ENCODE results near the gene GTPBP1. TPM values are rescaled to one million over a fixed set of nuclear protein-coding genes. Genes with fewer than 3 reads are reported as not detected.

GTPBP1 gene
- total RNA-seq, 2 experiments from 2014 or later = 98.9 to 107 TPM

DNA sequence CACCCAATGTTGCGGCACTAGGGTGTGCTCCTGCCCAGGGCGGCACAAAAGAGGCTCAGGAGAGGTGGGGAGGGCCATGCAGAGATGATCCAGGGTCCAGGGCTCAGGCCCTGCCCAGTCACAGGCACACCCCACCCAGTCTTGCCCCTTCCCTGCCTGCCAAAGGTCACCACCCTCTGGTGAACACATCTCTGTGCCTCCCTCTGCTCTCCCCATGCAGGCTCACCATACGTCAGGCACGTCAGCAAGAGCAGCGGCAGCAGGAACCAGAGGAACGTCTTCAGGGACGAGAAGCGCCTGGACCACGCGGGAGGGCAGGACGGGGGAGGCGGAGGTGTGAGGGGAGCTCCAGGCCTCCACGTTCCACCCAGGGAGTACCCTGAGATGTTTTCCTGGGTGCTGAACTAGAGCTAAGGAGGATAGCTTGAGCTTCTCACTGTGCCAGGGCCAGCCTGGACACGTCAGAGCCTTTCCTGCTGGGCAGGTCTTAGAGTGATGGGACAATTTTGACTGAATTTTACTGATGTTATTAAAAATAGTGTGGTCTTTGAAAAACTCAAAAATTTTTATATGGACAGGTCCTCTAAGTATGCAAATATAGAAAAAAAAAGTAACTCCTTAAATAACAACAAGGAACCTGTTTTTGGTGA is 42.9 kb downstream of the GTPBP1 start:
- Mint-ChIP-seq H3K4me1 (ENCODE audit: low read depth) (peaks cover 39% of the 10 kb centered on the region), H3K27me3 (ENCODE audit: low read depth) (no peaks in the 10 kb centered on the region), H3K4me3 (no peak overlapping the region), H3K9me3 (no peaks in the 10 kb centered on the region), H3K27ac (peak overlapping the region; percentile 82), H3K36me3 (ENCODE audit: low read depth) (peaks cover 56% of the 10 kb centered on the region)
- intact Hi-C loops (cut with micrococcal nuclease) = no loop called here
- DNase-seq = no peak
- CTCF ChIA-PET = interaction anchor here (1.2 to 3.6 kb wide), 3 partner anchors 17 to 24 kb away, joined by 4 to 9 read pairs (median 6); no protein-coding TSS in a partner anchor

DNA sequence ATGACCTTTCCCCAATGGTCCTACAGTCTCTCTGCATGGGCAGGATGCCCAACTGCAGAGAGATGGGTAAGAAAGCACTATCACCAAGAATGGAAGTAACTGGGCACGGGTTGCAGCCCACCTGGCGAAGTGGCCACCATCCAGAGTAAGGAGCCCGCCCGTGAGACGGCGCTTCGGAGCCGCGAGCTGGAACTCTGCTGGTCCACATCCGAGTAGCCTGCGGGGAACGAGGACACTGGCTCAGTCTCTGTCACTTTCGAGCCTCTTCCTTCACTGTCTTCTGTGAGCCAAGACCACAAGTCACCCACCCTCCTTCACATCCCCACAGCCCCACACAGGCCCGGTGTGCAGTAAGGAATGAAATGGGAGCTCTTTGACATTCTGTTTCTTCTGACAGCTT is 44.4 kb downstream of the GTPBP1 start:
- H3K27me3 Mint-ChIP-seq (ENCODE audit: low read depth) = no peaks in the 10 kb centered on the region
- peak overlapping the region; percentile 7 for H3K27ac Mint-ChIP-seq
- no peak for DNase-seq
- H3K9me3 Mint-ChIP-seq = no peaks in the 10 kb centered on the region
- CTCF ChIA-PET = no interaction called here
- intact Hi-C loops (cut with micrococcal nuclease) = loop anchor here (10.0 kb wide), 1 partner anchor 545 kb away; the partner anchor contains the start of gene MAFF
- H3K4me1 Mint-ChIP-seq (ENCODE audit: low read depth) = peaks cover 42% of the 10 kb centered on the region
- H3K4me3 Mint-ChIP-seq = no peak overlapping the region
- peaks cover 46% of the 10 kb centered on the region for H3K36me3 Mint-ChIP-seq (ENCODE audit: low read depth)

DNA sequence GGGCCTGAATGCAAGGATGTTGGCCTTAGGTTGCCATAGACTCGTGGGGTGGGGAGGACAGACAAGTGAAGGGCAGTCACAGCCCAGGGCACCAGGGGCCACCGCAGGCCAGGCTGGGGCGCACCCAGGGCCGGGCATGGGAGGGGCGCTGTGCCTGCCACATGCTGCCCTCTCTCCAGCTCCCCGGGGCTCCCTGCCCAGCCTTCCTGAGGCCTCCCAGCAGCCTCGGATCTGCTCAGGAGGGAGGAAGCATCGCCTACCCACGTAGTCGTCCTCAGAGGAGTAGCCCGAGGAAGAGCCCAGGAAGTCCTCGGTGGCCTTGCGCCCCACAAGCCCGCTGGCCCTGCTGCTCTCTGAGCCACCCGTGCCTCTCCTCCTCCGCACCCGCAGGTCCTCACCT is 44.9 kb downstream of the GTPBP1 start:
- DNase-seq = no peak
- Mint-ChIP-seq H3K9me3 (no peaks in the 10 kb centered on the region), H3K4me1 (ENCODE audit: low read depth) (peaks cover 42% of the 10 kb centered on the region), H3K4me3 (no peak overlapping the region), H3K27ac (peak overlapping the region; percentile 98), H3K27me3 (ENCODE audit: low read depth) (no peaks in the 10 kb centered on the region), H3K36me3 (ENCODE audit: low read depth) (peaks cover 42% of the 10 kb centered on the region)
- intact Hi-C loops (cut with micrococcal nuclease) = loop anchor here (10.0 kb wide), 1 partner anchor 546 kb away; the partner anchor contains the start of gene MAFF
- CTCF ChIA-PET = interaction anchor here (1.4 kb wide), 1 partner anchor 18 kb away, joined by 5 read pairs; no protein-coding TSS in a partner anchor

DNA sequence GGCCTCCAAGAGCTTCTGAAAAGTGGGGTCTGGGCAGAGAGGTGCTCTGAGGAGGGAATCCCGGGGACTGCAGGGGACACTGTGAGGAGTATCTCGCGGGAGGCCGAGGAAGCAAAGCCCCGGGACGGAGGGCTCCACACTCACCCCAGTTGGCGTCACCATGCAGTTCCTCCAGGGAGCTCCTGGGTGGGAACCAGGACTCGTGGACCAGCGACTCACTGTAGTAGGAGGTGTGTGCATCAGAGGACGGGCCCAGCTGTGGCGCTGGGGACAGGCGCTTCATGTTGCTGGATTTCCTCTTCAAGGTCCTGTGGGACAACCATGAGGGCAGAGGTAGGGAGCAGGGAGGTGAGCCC is 45.3 kb downstream of the GTPBP1 start:
- Mint-ChIP-seq H3K9me3 (no peaks in the 10 kb centered on the region), H3K4me1 (ENCODE audit: low read depth) (peaks cover 42% of the 10 kb centered on the region), H3K4me3 (peak overlapping the region; percentile 80), H3K27me3 (ENCODE audit: low read depth) (no peaks in the 10 kb centered on the region), H3K36me3 (ENCODE audit: low read depth) (peaks cover 39% of the 10 kb centered on the region), H3K27ac (peak overlapping the region; percentile 98)
- DNase-seq = no peak
- CTCF ChIA-PET = interaction anchor here (1.3 to 1.4 kb wide), 3 partner anchors 17 to 26 kb away, joined by 3 to 7 read pairs (median 5); no protein-coding TSS in a partner anchor
- intact Hi-C loops (cut with micrococcal nuclease) = loop anchor here (10.0 kb wide), 1 partner anchor 546 kb away; the partner anchor contains the start of gene MAFF

DNA sequence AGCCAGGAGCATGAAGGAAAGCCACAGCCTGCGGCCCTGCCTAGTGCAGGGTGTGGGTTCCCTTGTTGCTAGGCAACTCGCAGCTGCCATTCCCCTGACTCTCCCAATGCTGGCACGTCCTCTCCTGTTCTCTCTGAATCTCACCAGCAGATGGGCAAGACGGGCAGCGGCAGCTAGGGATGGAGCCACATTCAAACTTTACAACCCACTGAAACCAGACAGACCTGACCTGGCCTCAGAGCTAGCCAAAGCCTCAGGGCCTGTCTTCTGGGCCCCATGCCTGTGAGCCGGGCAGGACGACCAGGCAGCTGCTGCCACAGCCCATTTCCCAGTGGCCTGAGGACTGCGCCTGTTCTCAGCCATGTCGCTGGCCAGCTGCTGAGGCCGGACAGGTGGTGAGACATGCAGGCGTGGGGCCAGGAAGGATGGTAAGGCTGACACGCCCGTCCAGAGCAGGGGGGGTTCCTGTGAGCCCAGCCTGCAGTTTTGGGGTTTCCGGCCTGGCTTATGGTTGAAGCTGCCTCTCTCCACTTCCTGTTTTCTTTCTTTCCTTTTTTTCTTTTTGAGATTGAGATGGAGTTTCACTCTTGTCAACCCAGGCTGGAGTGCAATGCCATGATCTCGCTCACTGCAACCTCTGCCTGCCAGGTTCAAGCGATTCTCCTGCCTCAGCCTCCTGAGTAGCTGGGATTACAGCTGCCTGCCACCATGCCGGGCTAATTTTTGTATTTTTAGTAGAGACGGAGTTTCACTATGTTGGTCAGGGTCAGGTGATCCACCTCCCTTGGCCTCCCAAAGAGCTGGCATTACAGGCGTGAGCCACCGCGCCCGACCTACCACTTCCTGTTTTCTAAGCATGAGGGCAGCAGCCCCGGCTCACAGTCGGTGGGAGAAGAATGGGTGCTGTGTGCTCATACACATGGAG is 45.9 kb downstream of the GTPBP1 start:
- CTCF ChIA-PET = interaction anchor here (0.7 to 1.5 kb wide), 6 partner anchors 14 to 118 kb away, joined by 3 to 9 read pairs (median 4); no protein-coding TSS in a partner anchor
- Mint-ChIP-seq H3K9me3 (no peaks in the 10 kb centered on the region), H3K36me3 (ENCODE audit: low read depth) (peaks cover 39% of the 10 kb centered on the region), H3K4me3 (peak overlapping the region; percentile 80), H3K27ac (peak overlapping the region; percentile 98), H3K4me1 (ENCODE audit: low read depth) (peaks cover 45% of the 10 kb centered on the region), H3K27me3 (ENCODE audit: low read depth) (no peaks in the 10 kb centered on the region)
- intact Hi-C loops (cut with micrococcal nuclease) = loop anchor here (10.0 kb wide), 1 partner anchor 547 kb away; the partner anchor contains the start of gene MAFF
- peak; percentile 81 for DNase-seq

DNA sequence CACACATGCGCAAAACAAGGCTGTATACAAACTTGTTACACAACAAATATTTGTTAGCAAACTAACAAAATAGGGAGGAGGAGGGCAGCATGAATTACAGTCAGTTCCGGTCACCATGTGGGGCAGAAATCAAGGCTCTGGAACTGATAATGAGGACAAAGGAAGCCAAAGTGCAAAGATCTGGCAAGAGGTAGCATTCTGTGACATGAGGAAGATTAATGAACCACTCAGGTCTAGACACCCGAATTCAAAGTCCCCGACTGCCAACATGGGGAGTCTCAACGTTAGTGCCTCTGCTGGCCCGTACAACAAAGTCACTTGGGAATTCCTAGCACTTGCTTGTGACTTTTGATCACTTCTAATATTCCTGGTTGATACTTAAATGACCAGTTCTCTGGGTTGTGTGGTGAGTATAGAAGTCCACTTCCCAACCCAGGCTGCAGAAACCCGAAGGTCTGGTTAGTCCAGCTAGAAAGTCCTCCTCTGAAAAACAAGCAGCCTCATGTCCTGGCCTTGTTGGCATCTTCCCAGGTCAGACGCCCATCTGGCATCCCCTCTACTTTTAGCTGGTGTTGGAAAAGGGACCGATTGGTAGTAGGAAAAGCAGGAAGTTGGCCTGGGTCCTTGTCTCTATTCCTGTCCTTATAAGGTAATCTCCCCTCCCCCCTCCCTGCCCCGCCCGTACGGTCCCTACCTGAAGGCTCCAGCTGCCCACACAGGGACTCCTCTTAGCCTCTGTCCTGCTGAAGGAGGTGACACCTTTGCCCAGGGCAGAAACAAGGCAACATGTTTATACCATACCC is 48.4 kb downstream of the GTPBP1 start:
- no peaks in the 10 kb centered on the region for H3K27me3 Mint-ChIP-seq (ENCODE audit: low read depth)
- peak overlapping the region; percentile 92 for H3K4me3 Mint-ChIP-seq
- peak; percentile 52 for DNase-seq
- peaks cover 62% of the 10 kb centered on the region for H3K4me1 Mint-ChIP-seq (ENCODE audit: low read depth)
- CTCF ChIA-PET = interaction anchor here (1.5 to 1.7 kb wide), 2 partner anchors 14 to 22 kb away, joined by 4 to 5 read pairs; no protein-coding TSS in a partner anchor
- H3K27ac Mint-ChIP-seq = peak overlapping the region; percentile 92
- no peaks in the 10 kb centered on the region for H3K9me3 Mint-ChIP-seq
- intact Hi-C loops (cut with micrococcal nuclease) = loop anchor here (1.0 to 10.0 kb wide), 3 partner anchors 41 to 549 kb away; partner anchors contain the start of genes DNAL4, GTPBP1 and MAFF
- peaks cover 31% of the 10 kb centered on the region for H3K36me3 Mint-ChIP-seq (ENCODE audit: low read depth)

DNA sequence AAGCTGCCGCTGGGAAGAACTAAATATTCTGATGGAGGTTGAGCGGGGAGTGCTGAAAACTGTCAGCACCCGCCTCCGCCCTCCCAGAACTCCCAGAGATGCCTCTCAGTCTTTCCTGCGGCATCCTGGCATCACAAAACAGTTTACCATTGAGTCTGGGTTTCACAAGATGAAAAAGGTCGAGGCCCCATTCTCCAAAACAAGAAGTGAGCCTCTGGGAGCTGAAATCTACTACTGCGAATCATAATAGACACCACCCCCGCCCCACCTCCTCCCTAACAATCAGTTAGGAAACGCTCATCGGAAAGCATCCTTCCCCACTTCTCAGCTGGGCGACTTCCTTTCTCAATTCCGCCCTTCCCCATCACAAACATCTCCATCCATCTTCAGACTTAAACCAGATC is 49.0 kb downstream of the GTPBP1 start:
- Mint-ChIP-seq H3K4me1 (ENCODE audit: low read depth) (peaks cover 62% of the 10 kb centered on the region), H3K4me3 (peak overlapping the region; percentile 92), H3K27me3 (ENCODE audit: low read depth) (no peaks in the 10 kb centered on the region), H3K27ac (peak overlapping the region; percentile 92), H3K9me3 (no peaks in the 10 kb centered on the region), H3K36me3 (ENCODE audit: low read depth) (peaks cover 26% of the 10 kb centered on the region)
- CTCF ChIA-PET = interaction anchor here (1.7 kb wide), 1 partner anchor 14 kb away, joined by 5 read pairs; no protein-coding TSS in a partner anchor
- peak; percentile 72 for DNase-seq
- intact Hi-C loops (cut with micrococcal nuclease) = loop anchor here (1.0 to 10.0 kb wide), 7 partner anchors 40 to 572 kb away; partner anchors contain the start of genes DNAL4, GTPBP1, MAFF and NPTXR

DNA sequence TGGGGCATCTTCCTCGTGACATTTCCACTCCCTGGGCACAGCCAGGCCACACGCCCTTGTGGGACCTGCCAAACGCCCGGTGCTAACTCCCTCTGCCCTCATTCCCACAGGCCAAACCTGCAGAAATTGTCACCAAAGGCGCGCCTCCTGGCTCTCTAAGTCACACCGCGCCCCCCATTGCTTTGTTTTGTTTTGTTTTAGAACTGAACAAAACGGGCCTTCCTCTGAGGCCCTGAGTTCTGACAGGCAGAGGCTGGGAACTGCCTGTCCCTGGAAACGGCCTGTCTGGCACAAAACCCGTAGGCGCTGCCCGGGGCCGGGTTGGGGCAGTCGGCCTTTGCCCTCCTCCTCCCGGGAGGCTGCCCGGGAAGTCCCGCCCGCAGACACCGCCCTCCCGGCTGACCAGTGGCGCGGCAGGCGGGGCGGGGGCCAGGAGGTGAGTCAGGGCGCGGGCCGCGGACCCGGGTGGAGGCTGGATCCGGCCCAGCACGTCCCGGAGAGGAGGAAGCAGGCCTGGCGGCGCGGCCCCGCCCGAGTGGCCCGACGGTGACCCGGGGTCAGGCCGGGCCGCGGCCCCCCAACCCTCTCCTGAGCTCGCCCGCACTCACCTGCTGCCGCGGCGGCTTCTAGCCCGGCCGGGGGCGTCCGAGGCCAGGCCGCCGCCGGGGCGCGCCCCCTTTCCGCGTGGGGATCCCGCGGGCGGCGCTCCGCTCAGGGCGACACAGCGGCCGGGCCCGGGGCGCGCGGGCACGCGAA is 49.6 kb downstream of the GTPBP1 start:
- peak overlapping the region; percentile 92 for H3K4me3 Mint-ChIP-seq
- CTCF ChIA-PET = no interaction called here
- peak; percentile 61 for DNase-seq
- peaks cover 22% of the 10 kb centered on the region for H3K36me3 Mint-ChIP-seq (ENCODE audit: low read depth)
- peak overlapping the region; percentile 92 for H3K27ac Mint-ChIP-seq
- H3K4me1 Mint-ChIP-seq (ENCODE audit: low read depth) = peaks cover 57% of the 10 kb centered on the region
- intact Hi-C loops (cut with micrococcal nuclease) = loop anchor here (2.0 to 10.0 kb wide), 6 partner anchors 39 to 573 kb away; partner anchors contain the start of genes DNAL4, MAFF, NPTXR and PLA2G6
- H3K9me3 Mint-ChIP-seq = no peaks in the 10 kb centered on the region
- H3K27me3 Mint-ChIP-seq (ENCODE audit: low read depth) = no peaks in the 10 kb centered on the region

DNA sequence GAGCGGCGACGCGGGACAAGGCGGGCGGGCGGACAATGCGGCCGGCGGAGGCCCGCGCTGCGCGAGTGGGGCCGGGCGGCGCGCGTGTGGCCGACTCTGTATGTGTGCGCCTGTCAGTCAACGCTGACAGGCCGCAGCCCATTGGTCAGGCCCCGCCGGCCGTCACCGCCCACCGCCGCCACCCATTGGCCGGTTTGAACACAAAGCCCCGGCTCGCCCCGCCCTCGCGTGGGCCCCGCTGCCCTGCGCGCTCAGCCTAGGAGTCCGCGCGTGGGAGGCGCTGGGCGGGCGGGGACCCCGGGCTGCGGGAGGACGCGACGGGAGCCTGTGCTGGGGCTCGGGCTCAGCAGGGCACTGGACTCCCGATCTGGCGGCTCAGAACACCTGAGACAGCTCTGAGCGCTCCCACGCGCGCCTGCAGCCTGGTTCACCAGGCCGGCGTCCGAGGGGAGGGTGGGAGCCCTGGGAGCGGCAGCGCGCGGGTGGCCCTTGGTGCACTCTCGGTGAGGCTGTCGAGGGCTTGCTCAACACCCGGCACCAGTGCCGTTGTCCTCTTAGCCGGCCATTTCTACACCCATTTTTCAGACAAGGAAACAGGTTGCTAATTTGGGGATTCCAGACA is 50.3 kb downstream of the GTPBP1 start, which contains the start of gene SUN2:
SUN2 (minus strand) TSS at position 88 of the 622 bp plus-strand sequence. CDS start 3,370 bp downstream, outside the sequence.
- CTCF ChIA-PET = interaction anchor here (1.2 to 1.5 kb wide), 3 partner anchors 10 to 23 kb away, joined by 3 to 12 read pairs (median 7); no protein-coding TSS in a partner anchor
- peaks cover 20% of the 10 kb centered on the region for H3K36me3 Mint-ChIP-seq (ENCODE audit: low read depth)

More for the DNA sequence above, 50.3 kb downstream of the GTPBP1 start, which contains the start of gene SUN2:
- Mint-ChIP-seq H3K27ac (peak within 1 kb of the TSS; percentile 92), H3K4me3 (peak within 1 kb of the TSS; percentile 92), H3K9me3 (no peaks in the 10 kb centered on the region), H3K4me1 (ENCODE audit: low read depth) (peaks cover 52% of the 10 kb centered on the region), H3K27me3 (ENCODE audit: low read depth) (no peaks in the 10 kb centered on the region)
- peak; percentile 94 for DNase-seq
- intact Hi-C loops (cut with micrococcal nuclease) = loop anchor here (2.0 to 10.0 kb wide), 6 partner anchors 39 to 574 kb away; partner anchors contain the start of genes DNAL4, MAFF, NPTXR and PLA2G6
